Activated B cell treated with CpG ODN at 0.5 μM for 24 hours (primary cell): ENCODE measurements around the gene CDC42BPG. TPM values are rescaled to one million over a fixed set of nuclear protein-coding genes. Genes with fewer than 3 reads are reported as not detected.
A peak's percentile ranks its signal among the peaks of the same experiment; 100 is the strongest.

ENCODE experiments used
- ATAC-seq: fragments of 200-7000 bp; cut with Tn5 transposase; one replicate; pipeline ENCODE4 v1.10.0; 2021; ENCODE audit warnings: low read depth, mild to moderate bottlenecking, moderate library complexity
- CTCF ChIA-PET: fragments of 350-600 bp; sonication (Branson Sonifier 250); formaldehyde crosslinking; loops from one replicate; lab custom pipeline; 2021; ENCODE audit warnings: antibody characterized with exemption; lab: Charles Lee
- POLR2A ChIA-PET: fragments of 350-600 bp; sonication (Branson Sonifier 250); formaldehyde crosslinking; loops from one replicate; lab custom pipeline; 2021; ENCODE audit warnings: antibody characterized with exemption; lab: Charles Lee
- DNase-seq: peaks from one replicate; pipeline ENCODE4 v3.0.0; 2022
- H3K27ac Mint-ChIP-seq: one replicate; pipeline ENCODE4 v1.8.0; 2020; ENCODE audit warnings: mixed read lengths
- H3K27me3 Mint-ChIP-seq: one replicate; pipeline ENCODE4 v1.8.0; 2021; ENCODE audit warnings: mixed read lengths
- H3K36me3 Mint-ChIP-seq: one replicate; pipeline ENCODE4 v1.8.0; 2021; ENCODE audit warnings: low read depth, mixed read lengths
- H3K4me1 Mint-ChIP-seq: one replicate; pipeline ENCODE4 v1.8.0; 2021; ENCODE audit warnings: mixed read lengths
- H3K4me3 Mint-ChIP-seq: one replicate; pipeline ENCODE4 v1.8.0; 2020; ENCODE audit warnings: mild to moderate bottlenecking, mixed read lengths
- H3K9me3 Mint-ChIP-seq: one replicate; pipeline ENCODE4 v1.8.0; 2020; ENCODE audit warnings: mixed read lengths
- CTCF ChIP-seq: fragments of 200-600 bp; IDR thresholded peaks from one replicate; pipeline ENCODE4 v1.8.0; 2022; ENCODE audit warnings: antibody characterized with exemption, mild to moderate bottlenecking
- intact Hi-C: fragments of 100-400 bp; cut with micrococcal nuclease; formaldehyde crosslinking; loops from one replicate; pipeline ENCODE4 v1.15.1; 2024
- total RNA-seq: library from RNA; stranded (reverse); gene quantifications from 2 replicates; pipeline ENCODE4 v1.2.3, GENCODE V29; 2022

The CDC42BPG gene
- total RNA-seq, 1 donor from 2014 or later: 3.7 TPM

GRCh38 chr11:64874308-64875240 lies 30.1 kb upstream of the CDC42BPG start:
- Mint-ChIP-seq H3K36me3 (peaks cover 76% of the 10 kb centered on the region), H3K27ac (peak overlapping the region; percentile 73), H3K4me3 (peak overlapping the region; percentile 97), H3K27me3 (no peaks in the 10 kb centered on the region), H3K4me1 (peaks cover 78% of the 10 kb centered on the region), H3K9me3 (no peaks in the 10 kb centered on the region)
- ChIA-PET CTCF (interaction anchor here (1.0 to 11.5 kb wide), 6 partner anchors 9 to 23 kb away, joined by 3 to 163 read pairs (median 6); no protein-coding TSS in a partner anchor), POLR2A (interaction anchor here (0.6 to 27.8 kb wide), 9 partner anchors 10 to 692 kb away, joined by 3 to 1194 read pairs (median 5); partner anchors contain the start of genes ARL2 and CDC42BPG)
- DNase-seq: no peak
- ATAC-seq: no peak
- TF ChIP-seq CTCF: no peak
- intact Hi-C loops: no loop called here

- CTCF ChIA-PET: interaction anchor here (0.9 to 11.5 kb wide), 5 partner anchors 11 to 22 kb away, joined by 3 to 163 read pairs (median 7); no protein-coding TSS in a partner anchor
- POLR2A ChIA-PET: interaction anchor here (0.6 to 27.8 kb wide), 6 partner anchors 10 to 1018 kb away, joined by 3 to 1194 read pairs (median 3); partner anchors contain the start of genes CCDC85B and CDC42BPG
- TF ChIP-seq CTCF: no peak
- peak overlapping the region; percentile 52 for H3K4me3 Mint-ChIP-seq
- no peaks in the 10 kb centered on the region for H3K27me3 Mint-ChIP-seq
- no peaks in the 10 kb centered on the region for H3K9me3 Mint-ChIP-seq
- peaks cover 88% of the 10 kb centered on the region for H3K4me1 Mint-ChIP-seq
- ATAC-seq (no peak), DNase-seq (no peak)
- intact Hi-C loops: no loop called here
- H3K27ac Mint-ChIP-seq: peak overlapping the region; percentile 53
- peaks cover 86% of the 10 kb centered on the region for H3K36me3 Mint-ChIP-seq
Measured at GRCh38 chr11:64872790-64873488, 28.5 kb upstream of the CDC42BPG start.

GRCh38 chr11:64871492-64871891 lies 27.0 kb upstream of the CDC42BPG start:
- no peak for TF ChIP-seq CTCF
- peak overlapping the region; percentile 63 for H3K27ac Mint-ChIP-seq
- ChIA-PET POLR2A (interaction anchor here (27.8 kb wide), 1 partner anchor 14 kb away, joined by 1194 read pairs; the partner anchor contains the start of gene CDC42BPG), CTCF (no interaction called here)
- DNase-seq (no peak), ATAC-seq (no peak)
- H3K9me3 Mint-ChIP-seq: no peaks in the 10 kb centered on the region
- peaks cover 93% of the 10 kb centered on the region for H3K4me1 Mint-ChIP-seq
- no peaks in the 10 kb centered on the region for H3K27me3 Mint-ChIP-seq
- intact Hi-C loops: no loop called here
- H3K4me3 Mint-ChIP-seq: peak overlapping the region; percentile 73
- peaks cover 85% of the 10 kb centered on the region for H3K36me3 Mint-ChIP-seq

GRCh38 chr11:64870893-64871466 lies 26.5 kb upstream of the CDC42BPG start:
- intact Hi-C loops: no loop called here
- DNase-seq (no peak), ATAC-seq (no peak)
- H3K27ac Mint-ChIP-seq: peak overlapping the region; percentile 69
- H3K9me3 Mint-ChIP-seq: no peaks in the 10 kb centered on the region
- peaks cover 93% of the 10 kb centered on the region for H3K4me1 Mint-ChIP-seq
- H3K36me3 Mint-ChIP-seq: peaks cover 85% of the 10 kb centered on the region
- peak overlapping the region; percentile 73 for H3K4me3 Mint-ChIP-seq
- no peaks in the 10 kb centered on the region for H3K27me3 Mint-ChIP-seq
- TF ChIP-seq CTCF: no peak
- POLR2A ChIA-PET: interaction anchor here (13.1 to 27.6 kb wide), 2 partner anchors 14 to 18 kb away, joined by 655 to 1194 read pairs; partner anchors contain the start of gene EHD1
- CTCF ChIA-PET: interaction anchor here (2.2 to 13.8 kb wide), 3 partner anchors 12 to 20 kb away, joined by 8 to 213 read pairs (median 12); no protein-coding TSS in a partner anchor
